ENCODE measurements around the gene PRKN. TPM values are rescaled to one million over a fixed set of nuclear protein-coding genes. Genes with fewer than 3 reads are reported as not detected.

The PRKN gene
- total RNA-seq, 2 donors from 2014 or later, result 3.3 to 4.8 TPM

GRCh38 chr6:162217811-162218493 lies 509.6 kb downstream of the PRKN start:
- Mint-ChIP-seq H3K9me3 (no peaks in the 10 kb centered on the region), H3K4me3 (no peak overlapping the region), H3K36me3 (ENCODE audit: low read depth) (no peaks in the 10 kb centered on the region), H3K27me3 (ENCODE audit: insufficient read depth) (no peaks in the 10 kb centered on the region), H3K27ac (no peak overlapping the region), H3K4me1 (no peaks in the 10 kb centered on the region)
- no peaks in the 10 kb centered on the region for H3K27me3 ChIP-seq (ENCODE audit: control insufficient read depth, insufficient read depth, low read length, poor library complexity, severe bottlenecking)
- no peak overlapping the region for H3K4me3 ChIP-seq (ENCODE audit: low read length)
- WGBS, 2 experiments (ENCODE audit: insufficient coverage in 1 of 2, insufficient read length in 1 of 2), result 79 to 90% methylated on average over 6 to 11 of the region's 11 CpGs
- no peak for DNase-seq
- H3K9me3 ChIP-seq (ENCODE audit: control insufficient read depth, low read length), result no peaks in the 10 kb centered on the region
- no peaks in the 10 kb centered on the region for H3K4me1 ChIP-seq (ENCODE audit: control insufficient read depth, insufficient read depth, low read length)
- no peaks in the 10 kb centered on the region for H3K36me3 ChIP-seq (ENCODE audit: control insufficient read depth, insufficient read depth, low read length)
- no peak overlapping the region for H3K27ac ChIP-seq (ENCODE audit: low read depth, low read length)
- no peak overlapping the region for H3K9ac ChIP-seq (ENCODE audit: extremely low read depth, low read length, poor library complexity, severe bottlenecking)
- no peak for TF ChIP-seq CTCF (conservative IDR thresholded peaks at IDR 0.05)

GRCh38 chr6:162217058-162217457 lies 510.5 kb downstream of the PRKN start:
- H3K27me3 Mint-ChIP-seq (ENCODE audit: insufficient read depth), result no peaks in the 10 kb centered on the region
- H3K9me3 ChIP-seq (ENCODE audit: control insufficient read depth, low read length), result no peaks in the 10 kb centered on the region
- H3K27ac Mint-ChIP-seq, result no peak overlapping the region
- H3K36me3 ChIP-seq (ENCODE audit: control insufficient read depth, insufficient read depth, low read length), result no peaks in the 10 kb centered on the region
- H3K36me3 Mint-ChIP-seq (ENCODE audit: low read depth), result no peaks in the 10 kb centered on the region
- no peak overlapping the region for H3K4me3 Mint-ChIP-seq
- H3K9ac ChIP-seq (ENCODE audit: extremely low read depth, low read length, poor library complexity, severe bottlenecking), result no peak overlapping the region
- H3K27me3 ChIP-seq (ENCODE audit: control insufficient read depth, insufficient read depth, low read length, poor library complexity, severe bottlenecking), result no peaks in the 10 kb centered on the region
- H3K27ac ChIP-seq (ENCODE audit: low read depth, low read length), result no peak overlapping the region
- H3K4me1 ChIP-seq (ENCODE audit: control insufficient read depth, insufficient read depth, low read length), result no peaks in the 10 kb centered on the region
- H3K4me1 Mint-ChIP-seq, result no peaks in the 10 kb centered on the region
- DNase-seq, result no peak
- 79% methylated on average over 1 of the region's 1 CpG; no CpG with 5 or more reads in 1 of the 2 experiments for WGBS, 2 experiments (ENCODE audit: insufficient coverage in 1 of 2, insufficient read length in 1 of 2)
- H3K9me3 Mint-ChIP-seq, result no peaks in the 10 kb centered on the region
- TF ChIP-seq CTCF (conservative IDR thresholded peaks at IDR 0.05), result no peak
- no peak overlapping the region for H3K4me3 ChIP-seq (ENCODE audit: low read length)

GRCh38 chr6:162211777-162212176 lies 515.8 kb downstream of the PRKN start:
- H3K36me3 ChIP-seq (ENCODE audit: control insufficient read depth, insufficient read depth, low read length), result no peaks in the 10 kb centered on the region
- H3K27ac ChIP-seq (ENCODE audit: low read depth, low read length), result no peak overlapping the region
- Mint-ChIP-seq H3K9me3 (peaks cover 4% of the 10 kb centered on the region), H3K36me3 (ENCODE audit: low read depth) (no peaks in the 10 kb centered on the region), H3K4me1 (no peaks in the 10 kb centered on the region), H3K27ac (no peak overlapping the region), H3K4me3 (no peak overlapping the region), H3K27me3 (ENCODE audit: insufficient read depth) (no peaks in the 10 kb centered on the region)
- 92 to 94% methylated on average over 1 of the region's 1 CpG for WGBS, 2 experiments (ENCODE audit: insufficient coverage in 1 of 2, insufficient read length in 1 of 2)
- H3K4me3 ChIP-seq (ENCODE audit: low read length), result no peak overlapping the region
- H3K9ac ChIP-seq (ENCODE audit: extremely low read depth, low read length, poor library complexity, severe bottlenecking), result no peak overlapping the region
- no peak for TF ChIP-seq CTCF (conservative IDR thresholded peaks at IDR 0.05)
- H3K27me3 ChIP-seq (ENCODE audit: control insufficient read depth, insufficient read depth, low read length, poor library complexity, severe bottlenecking), result no peaks in the 10 kb centered on the region
- DNase-seq, result no peak
- no peaks in the 10 kb centered on the region for H3K4me1 ChIP-seq (ENCODE audit: control insufficient read depth, insufficient read depth, low read length)
- H3K9me3 ChIP-seq (ENCODE audit: control insufficient read depth, low read length), result no peaks in the 10 kb centered on the region

Data from endodermal cell (in vitro differentiated cells).